ENCODE results near the gene SPSB3. TPM values are rescaled to one million over a fixed set of nuclear protein-coding genes. Genes with fewer than 3 reads are reported as not detected.

SPSB3 gene
- total and polyA plus RNA-seq, 2 of the 4 experiments (the other 2 are of a cell fraction) = 9.1 to 30.8 TPM

DNA sequence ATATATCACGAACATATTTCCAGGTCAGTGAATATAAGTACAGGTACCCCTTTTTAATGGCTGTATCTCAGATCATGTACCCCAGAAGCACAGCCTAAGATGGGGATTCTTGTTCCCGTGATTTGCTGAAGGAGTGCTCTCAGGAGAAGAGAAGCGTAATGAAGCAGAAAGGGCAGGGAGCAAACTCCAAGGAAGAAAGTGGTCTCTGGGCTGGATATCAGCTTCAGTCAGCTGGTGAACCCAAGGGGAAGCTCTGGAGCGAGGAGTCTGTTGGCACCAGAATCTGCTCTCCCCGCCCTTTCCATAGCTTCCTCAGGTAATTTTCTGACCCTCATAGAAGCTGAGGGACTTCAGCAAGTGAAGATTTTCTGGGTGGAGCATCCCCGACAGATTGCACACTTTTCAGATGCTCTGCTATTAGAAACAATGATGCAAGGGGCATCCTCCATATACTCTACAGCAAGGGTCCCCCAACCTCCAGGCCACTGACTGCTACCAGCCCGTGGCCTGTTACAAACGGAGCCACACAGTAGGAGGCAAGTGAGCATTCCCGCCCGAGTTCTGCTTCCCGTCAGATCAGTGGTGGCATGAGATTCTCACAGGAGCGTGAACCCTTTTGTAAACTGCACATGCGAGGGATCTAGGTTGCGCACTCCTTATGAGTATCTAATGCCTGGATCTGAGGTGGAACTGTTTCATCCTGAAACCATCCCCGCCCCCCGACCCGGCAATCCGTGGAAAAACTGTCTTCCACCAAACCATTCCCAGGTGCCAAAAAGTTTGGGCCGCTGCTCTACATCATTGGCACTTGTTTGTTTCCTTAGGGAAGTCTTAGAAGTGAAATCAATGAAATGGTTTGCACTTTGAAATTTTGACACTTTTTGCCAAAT lies 49.1 kb upstream of the SPSB3 start:
- H3K4me1 ChIP-seq (ENCODE audit: control insufficient read depth, insufficient read depth, low read length) = peaks cover 2% of the 10 kb centered on the region; the same call in 1 of the 2 replicates
- H3K9ac ChIP-seq (ENCODE audit: low read depth, low read length) = no peak overlapping the region
- H3K9me1 ChIP-seq (ENCODE audit: insufficient read depth, low read length) = peaks cover 11% of the 10 kb centered on the region
- H3K56ac ChIP-seq (ENCODE audit: extremely low read depth, insufficient read depth, low read length) = no peak overlapping the region
- in situ Hi-C loops (cut with MboI; ENCODE audit: low sequenced_read_pairs) = no loop called here
- peaks cover 15% of the 10 kb centered on the region; the same call in 1 of the 2 replicates for H4K20me1 ChIP-seq (ENCODE audit: insufficient read depth, low read length)
- H3K36me3 ChIP-seq (ENCODE audit: control insufficient read depth, insufficient read depth, low read length) = peaks cover 8% of the 10 kb centered on the region
- no peaks in the 10 kb centered on the region for H3K9me3 ChIP-seq (ENCODE audit: control insufficient read depth, insufficient read depth, low read length)
- dilution Hi-C loops (cut with HindIII; ENCODE audit: low sequenced_read_pairs, unreplicated experiment) = no loop called here
- BruUV-seq (replicated peaks) = no TSS peak
- H3K79me1 ChIP-seq (ENCODE audit: low read depth in 1 of 2, low read length in 2 of 2) = peaks cover 10 to 40% of the 10 kb centered on the region in 2 experiments
- WGBS, 2 experiments (ENCODE audit: extremely low coverage in 2 of 2, insufficient read length in 1 of 2) = 72% methylated on average over 5 of the region's 19 CpGs; no CpG with 5 or more reads in 1 of the 2 experiments
- no peak overlapping the region for H3K14ac ChIP-seq (replicated peaks; ENCODE audit: low read depth, low read length)
- no peak overlapping the region for H2AK5ac ChIP-seq (ENCODE audit: low read depth, low read length)
- no peak overlapping the region for H4K91ac ChIP-seq (ENCODE audit: insufficient read depth, low read depth, low read length)
- intact Hi-C loops (cut with micrococcal nuclease) = no loop called here
- H3K23ac ChIP-seq (ENCODE audit: low read depth, low read length) = no peak overlapping the region
- H3K4ac ChIP-seq (ENCODE audit: low read depth, low read length) = no peak overlapping the region
- DNase-seq (no peak), ATAC-seq (ENCODE audit: low read depth) (no peak)
- H2BK5ac ChIP-seq (ENCODE audit: low read depth, low read length, poor library complexity, severe bottlenecking) = no peak overlapping the region
- no peak overlapping the region for H3K27ac ChIP-seq (ENCODE audit: insufficient read depth, low read length)
- no peak overlapping the region for H2BK120ac ChIP-seq (ENCODE audit: low read depth, low read length)
- no peak overlapping the region for H3K4me3 ChIP-seq (ENCODE audit: insufficient read depth, low read depth, low read length)
- H4K8ac ChIP-seq (ENCODE audit: low read depth in 2 of 2, low read length in 2 of 2) = no peak overlapping the region
- H2BK15ac ChIP-seq (ENCODE audit: low read depth, low read length) = no peak overlapping the region
- no peak overlapping the region for H2BK20ac ChIP-seq (ENCODE audit: low read depth, low read length)
- H3K4me2 ChIP-seq (ENCODE audit: low read depth, low read length) = no peak overlapping the region
- no peak for TF ChIP-seq RAD21 (IDR thresholded peaks at IDR 0.05; ENCODE audit: low read length)
- H3K18ac ChIP-seq (ENCODE audit: low read depth, low read length) = no peak overlapping the region
- ChIA-PET CTCF (no interaction called here), POLR2A (ENCODE audit: unreplicated experiment) (no interaction called here)
- no peak overlapping the region for H2AFZ ChIP-seq (replicated peaks; ENCODE audit: low read length, poor library complexity)
- H4K5ac ChIP-seq (ENCODE audit: low read depth, low read length) = no peak overlapping the region
- H3K27me3 ChIP-seq (ENCODE audit: control insufficient read depth, insufficient read depth, low read length) = no peaks in the 10 kb centered on the region
- H2AK9ac ChIP-seq (replicated peaks; ENCODE audit: low read depth, low read length, poor library complexity) = no peak overlapping the region

Measured in IMR-90 (cell line).